Fibroblast of pulmonary artery (primary cell): ENCODE measurements around the gene DGCR6L.
"Not testable (repeated sequence)": the region's sequence is repeated elsewhere in the genome, so short reads cannot be mapped to it uniquely, and the experiment has no call there.

Experiments used
- DNase-seq: peaks from one replicate; pipeline ENCODE4 v3.0.0-alpha.2; 2010; ENCODE audit warnings: low read depth
- H3K4me3 ChIP-seq: replicated peaks from 2 replicates; pipeline ENCODE4 v1.5.1; 2011; ENCODE audit warnings: low read depth, mild to moderate bottlenecking, control low read depth, low read length, moderate library complexity
- CTCF ChIP-seq: IDR thresholded peaks from 2 replicates; pipeline ENCODE4 v1.5.1; 2011; ENCODE audit warnings: mild to moderate bottlenecking, control low read depth, low read length, inconsistent platforms; ENCODE audit errors: missing control alignments

The DGCR6L gene

GRCh38 chr22:20319041-20319744 is 667 bp downstream of the DGCR6L start:
- peak overlapping the region; percentile 83 for H3K4me3 ChIP-seq
- no peak for TF ChIP-seq CTCF
- peak; percentile 20 for DNase-seq

- not testable (repeated sequence) for DNase-seq
These were observed 1.7 kb downstream of the DGCR6L start for GRCh38 chr22:20318043-20318688.

GRCh38 chr22:20317402-20318042 is 2.3 kb downstream of the DGCR6L start:
- H3K4me3 ChIP-seq: not testable (repeated sequence)
- peak; percentile 49 for TF ChIP-seq CTCF
- peak; percentile 24 for DNase-seq

More at GRCh38 chr22:20318043-20318688, 1.7 kb downstream of the DGCR6L start:
- not testable (repeated sequence) for H3K4me3 ChIP-seq

GRCh38 chr22:20316844-20317401 is 2.9 kb downstream of the DGCR6L start:
- TF ChIP-seq CTCF: no peak
- DNase-seq: no peak
- H3K4me3 ChIP-seq: no peak overlapping the region

GRCh38 chr22:20316217-20316843 is 3.5 kb downstream of the DGCR6L start:
- no peak for DNase-seq
- no peak overlapping the region for H3K4me3 ChIP-seq
- no peak for TF ChIP-seq CTCF

- no peak for DNase-seq
- no peak overlapping the region for H3K4me3 ChIP-seq
- no peak for TF ChIP-seq CTCF
These were observed 4.3 kb downstream of the DGCR6L start for GRCh38 chr22:20315337-20316216.

- not testable (repeated sequence) for DNase-seq, H3K4me3 ChIP-seq
These were observed 5.0 kb downstream of the DGCR6L start for GRCh38 chr22:20314741-20315336.

GRCh38 chr22:20314206-20314605 is 5.7 kb downstream of the DGCR6L start:
- H3K4me3 ChIP-seq, DNase-seq: not testable (repeated sequence)

- not testable (repeated sequence) for DNase-seq, H3K4me3 ChIP-seq
These were observed 6.4 kb downstream of the DGCR6L start for GRCh38 chr22:20313306-20314077.
